ENCODE data around the gene PICK1.

The PICK1 gene

DNA sequence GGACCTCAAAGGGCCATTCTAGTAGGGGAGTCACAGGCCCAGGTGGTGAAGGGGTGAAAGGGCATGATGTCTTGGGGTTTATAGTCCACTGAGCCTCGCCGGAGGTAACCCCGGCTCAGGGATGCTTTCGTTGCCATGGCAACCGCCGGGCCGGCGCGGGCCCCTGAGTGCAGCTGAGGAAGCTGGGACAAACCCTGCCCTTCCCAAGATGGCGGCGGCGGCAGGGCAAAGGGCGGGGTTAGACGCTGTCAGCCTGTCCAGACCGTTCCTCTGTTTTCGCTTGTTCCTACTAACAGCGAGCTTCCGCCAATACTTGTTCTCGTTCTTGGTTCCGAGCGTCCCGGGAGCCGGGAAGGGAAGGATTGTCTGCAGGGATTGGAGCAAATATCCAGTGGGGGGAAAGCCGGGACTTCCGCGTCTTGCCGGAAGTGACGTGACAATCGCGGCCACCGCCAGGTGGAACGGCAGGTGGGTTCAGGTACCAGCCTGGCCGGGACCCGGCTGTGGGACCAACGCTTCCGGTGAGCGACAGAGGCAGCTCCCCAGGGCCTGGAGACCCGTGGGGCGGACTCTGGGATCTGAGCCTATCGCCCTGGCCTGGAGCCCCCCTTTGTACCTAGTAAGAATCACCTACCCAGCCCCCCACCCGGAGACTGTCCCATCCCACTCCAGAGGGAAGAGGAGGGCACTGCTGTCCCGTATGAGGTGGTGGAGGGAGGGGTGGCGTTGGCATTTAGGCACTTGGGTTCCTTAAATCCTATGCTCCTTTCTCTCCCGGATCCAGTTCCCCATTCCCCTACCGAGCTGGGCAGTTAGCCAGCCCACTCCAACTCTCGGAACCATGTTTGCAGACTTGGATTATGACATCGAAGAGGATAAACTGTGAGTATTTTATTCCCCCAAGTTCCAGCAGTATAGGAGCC lies at the start of gene PICK1:
TSS of gene PICK1 (plus strand) at position 436 of the 923 bp plus-strand sequence. CDS start at position 842, 406 bp downstream.
- peak; percentile 65 for DNase-seq

DNA sequence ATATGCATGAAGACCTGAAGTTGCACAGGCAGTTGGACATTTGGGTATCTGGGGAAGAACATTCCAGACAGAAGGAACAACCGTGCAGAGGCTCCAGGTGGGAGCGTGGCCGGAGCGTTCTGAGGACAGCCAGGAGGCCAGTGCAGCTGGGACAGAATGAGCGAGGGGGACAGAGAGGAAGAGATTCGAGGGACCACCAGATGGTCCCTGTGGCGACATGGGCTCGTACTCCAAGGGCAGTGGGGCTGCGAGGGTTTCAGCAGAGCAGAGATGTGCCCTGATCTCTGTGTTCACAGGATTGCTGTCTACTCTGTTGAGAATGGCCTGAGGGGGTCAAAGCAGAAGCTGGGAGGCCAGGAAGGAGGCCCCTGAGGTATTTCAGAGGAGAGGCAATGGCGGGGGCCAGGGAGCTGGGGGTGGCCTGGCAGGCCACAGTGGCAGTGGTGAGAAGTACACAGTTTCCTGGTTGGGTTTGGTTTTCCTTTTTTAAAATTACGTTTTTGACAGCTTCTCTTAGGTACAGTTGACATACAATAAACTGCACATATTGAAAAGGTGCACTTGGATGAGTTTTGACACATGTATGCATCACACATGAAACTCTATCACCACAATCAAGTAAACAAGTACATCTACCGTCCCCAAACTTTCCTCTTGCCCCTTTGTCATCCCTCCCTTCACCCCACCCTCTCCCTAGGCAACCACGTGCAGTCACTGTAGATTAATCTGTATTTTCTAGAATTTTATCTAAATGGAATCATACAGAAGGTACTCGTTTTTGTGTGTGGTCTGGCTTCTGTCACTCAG lies 48.0 kb upstream of the PICK1 start:
- DNase-seq: no peak

GRCh38 chr22:38012604-38013072 lies 44.6 kb upstream of the PICK1 start:
- DNase-seq: no peak

GRCh38 chr22:38014083-38014482 lies 43.1 kb upstream of the PICK1 start:
- DNase-seq: no peak

DNA sequence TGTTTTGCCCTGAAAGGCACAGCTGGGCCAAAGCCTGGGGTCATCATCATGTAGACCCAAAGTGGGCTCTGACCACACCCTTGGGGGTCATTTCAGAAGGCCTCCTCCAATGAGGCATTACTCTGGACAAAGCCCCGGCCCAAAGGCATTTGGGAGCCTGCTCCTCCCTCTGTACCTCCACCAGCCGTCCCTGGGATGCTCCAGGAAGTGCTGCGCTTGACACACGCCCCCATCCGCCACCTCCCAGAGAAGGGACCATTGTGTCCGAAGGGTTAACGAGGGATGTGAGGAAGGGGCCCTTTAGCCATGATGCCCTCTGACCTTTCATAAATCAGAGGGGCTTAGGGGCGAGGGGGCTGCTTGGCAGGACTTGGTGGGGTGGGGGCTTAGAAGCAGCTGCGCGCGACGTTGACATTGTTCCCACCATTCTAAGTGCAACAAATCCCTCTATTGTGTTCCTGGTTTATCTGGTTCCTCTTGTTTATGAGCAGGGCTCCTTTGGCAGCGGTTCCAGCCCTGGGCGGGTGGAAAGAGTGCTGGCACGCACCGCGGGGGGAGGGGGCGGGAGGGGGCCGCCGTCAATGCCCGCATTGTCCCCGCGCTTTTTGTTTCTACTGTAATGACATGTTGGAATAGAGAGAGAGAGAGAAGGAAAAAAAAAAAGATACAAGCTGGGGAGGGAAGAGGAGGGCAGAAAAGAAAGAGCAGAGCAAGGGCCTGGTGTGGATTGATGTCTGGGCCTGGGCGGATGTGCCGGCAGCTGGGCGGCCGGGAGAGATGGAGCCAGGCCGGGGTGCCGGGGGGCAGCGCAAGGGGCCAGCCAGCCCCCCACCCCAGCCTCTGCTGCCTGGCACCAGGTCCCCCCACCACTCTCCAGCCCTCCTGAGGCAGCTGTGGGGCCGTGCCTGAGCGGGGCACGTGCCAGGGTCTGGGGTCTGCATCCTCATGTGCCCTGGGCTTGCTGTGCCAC lies 40.7 kb upstream of the PICK1 start:
- DNase-seq: no peak

GRCh38 chr22:38017272-38017920 lies 39.8 kb upstream of the PICK1 start:
- no peak for DNase-seq

DNA sequence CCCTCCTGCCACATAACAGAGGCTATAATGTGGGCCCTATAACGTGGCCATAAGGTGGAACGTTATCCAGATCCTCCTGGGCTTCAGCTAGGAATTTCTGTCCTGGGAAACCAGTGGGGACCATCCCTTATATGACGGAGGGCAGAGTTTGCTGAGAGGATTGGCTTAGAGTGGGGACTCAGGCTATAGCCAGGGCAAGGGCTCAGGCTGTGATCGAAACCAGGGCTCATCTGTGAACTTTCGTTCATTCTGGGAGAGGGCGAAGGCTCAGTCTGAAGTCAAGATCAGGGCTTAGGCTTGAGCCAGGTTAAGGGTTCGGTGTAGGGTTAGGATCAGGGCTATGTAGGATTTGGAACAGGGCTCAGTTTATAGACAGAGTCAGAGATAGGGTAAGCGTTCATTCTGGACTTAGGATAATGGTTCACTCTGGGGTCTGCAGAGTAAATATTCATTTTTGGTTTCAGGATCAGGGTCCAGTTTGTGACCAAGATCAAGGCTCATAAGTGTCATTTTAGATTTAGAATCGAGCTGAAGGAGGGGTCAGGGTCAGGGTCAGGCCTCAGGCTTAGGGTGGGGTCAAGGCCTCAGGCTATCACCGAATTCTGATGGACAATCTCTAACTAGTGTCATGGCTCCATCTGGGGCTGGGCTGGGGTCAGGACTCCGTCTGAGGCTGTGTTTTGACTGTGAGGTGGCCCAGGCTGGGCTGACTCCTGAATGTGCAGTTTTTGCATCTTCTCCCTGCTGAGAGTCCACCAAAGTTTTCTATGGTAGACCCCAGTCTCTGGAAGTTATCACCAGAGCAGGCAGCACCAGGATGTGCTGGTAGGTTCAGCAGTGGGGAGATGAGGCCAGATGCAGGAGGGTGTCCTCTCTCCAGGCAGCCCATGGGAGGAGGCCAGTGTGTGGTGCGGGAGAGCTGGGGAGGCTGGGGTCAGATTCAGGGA lies 39.0 kb upstream of the PICK1 start:
- no peak for DNase-seq

- no peak for DNase-seq
Measured at GRCh38 chr22:38018938-38019827, 38.0 kb upstream of the PICK1 start.

DNA sequence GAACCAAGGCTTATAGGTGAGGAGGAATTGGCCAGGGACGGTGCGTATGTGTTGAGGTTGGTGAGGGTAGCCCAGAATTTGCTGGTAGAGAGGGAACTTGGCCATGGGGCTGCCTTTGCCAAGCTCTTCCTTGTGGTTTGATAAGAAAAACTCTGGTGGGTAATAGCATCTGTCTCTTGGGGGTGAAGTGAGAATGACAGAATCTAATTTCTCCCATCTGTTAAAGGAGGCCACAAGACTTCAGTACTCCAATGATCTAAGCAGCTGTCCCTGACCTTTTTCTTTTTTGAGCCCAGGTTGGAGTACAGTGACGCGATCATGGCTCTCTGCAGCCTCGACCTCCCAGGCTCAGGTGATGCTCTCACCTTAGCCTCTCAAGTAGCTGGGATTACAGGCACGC lies 36.0 kb upstream of the PICK1 start:
- DNase-seq: no peak

DNA sequence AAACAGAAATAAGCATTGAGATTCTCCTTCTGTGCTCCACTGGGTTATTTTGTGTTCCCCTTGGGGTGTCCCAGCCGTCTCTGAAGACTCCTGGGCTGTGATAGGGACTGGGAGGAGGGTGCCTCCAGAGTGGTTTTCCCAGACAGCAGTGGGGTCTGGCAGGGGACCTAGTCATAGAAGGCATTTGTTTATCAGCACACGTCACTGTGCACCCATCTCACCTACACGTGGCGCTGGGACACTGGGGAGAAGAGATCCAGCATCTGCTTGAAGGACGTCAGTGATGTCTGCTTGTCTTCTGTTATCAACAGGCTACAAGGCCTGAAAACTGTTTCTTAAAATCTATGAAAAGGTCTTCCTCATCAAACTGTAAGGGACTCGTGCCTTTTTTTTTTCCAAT lies 34.2 kb upstream of the PICK1 start:
- no peak for DNase-seq

- DNase-seq: no peak
Measured at GRCh38 chr22:38025514-38025913, 31.7 kb upstream of the PICK1 start.

GRCh38 chr22:38026130-38027111 lies 30.8 kb upstream of the PICK1 start:
- no peak for DNase-seq

DNA sequence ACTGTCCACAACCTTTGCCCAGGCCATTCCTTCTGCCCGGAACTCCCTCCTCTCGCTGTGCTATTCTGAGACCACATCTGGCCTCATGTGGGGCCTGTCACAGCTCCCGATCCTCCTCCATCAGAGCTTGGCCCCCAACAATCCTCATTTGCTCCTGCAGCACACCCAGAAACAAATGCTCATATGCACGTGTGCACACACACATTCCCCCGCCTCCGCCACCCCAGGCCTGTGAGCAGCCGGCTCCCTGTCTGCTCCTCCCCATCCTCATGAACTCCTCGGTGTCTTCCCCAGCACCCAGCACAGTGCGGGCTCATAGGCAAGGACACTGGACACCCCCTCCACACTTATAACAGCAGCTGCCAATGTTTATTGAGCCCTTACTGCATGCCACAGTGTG lies 29.7 kb upstream of the PICK1 start:
- DNase-seq: no peak

GRCh38 chr22:38028344-38029130 lies 28.7 kb upstream of the PICK1 start:
- DNase-seq: no peak

GRCh38 chr22:38029370-38029769 lies 27.8 kb upstream of the PICK1 start:
- no peak for DNase-seq

DNA sequence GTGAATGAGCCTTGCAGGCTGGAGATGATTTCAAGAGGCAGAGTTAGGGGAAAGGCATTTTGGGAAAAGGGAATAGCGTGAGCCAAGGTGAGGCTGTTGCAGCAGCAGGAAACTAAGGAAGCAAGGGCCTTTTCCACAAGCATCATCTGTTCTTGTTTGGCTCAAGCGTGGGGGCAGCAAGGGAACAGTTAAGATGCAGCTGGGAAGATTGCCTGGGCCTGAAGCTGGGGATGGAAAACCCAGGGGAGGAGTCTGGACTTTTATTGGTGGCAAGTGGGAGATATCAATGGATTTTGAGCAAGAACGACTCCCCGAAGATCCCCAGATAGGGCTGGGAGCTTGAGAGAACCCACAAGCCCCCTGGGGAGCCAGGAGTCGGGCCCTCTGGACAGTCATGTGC lies 27.3 kb upstream of the PICK1 start:
- DNase-seq: no peak

- no peak for DNase-seq
Measured at GRCh38 chr22:38030311-38031133, 26.7 kb upstream of the PICK1 start.

All from NCI-H1417 treated with DMSO at 0.1 percent for 48 hours (cell line).